Measurements from ENCODE around the gene ARF3. TPM values are rescaled to one million over a fixed set of nuclear protein-coding genes. Genes with fewer than 3 reads are reported as not detected.

The ARF3 gene
- total and polyA plus RNA-seq, 2 donors (not counting 3 experiments of a cell fraction or from before 2014, with no cell fraction given) = 149 to 172 TPM

- H3K4me3 ChIP-seq (replicated peaks in 1 of 3; ENCODE audit: insufficient read depth in 1 of 3, low read depth in 1 of 3, low read length in 3 of 3) = no peak overlapping the region
- no peak overlapping the region for H3K27ac ChIP-seq (ENCODE audit: insufficient read depth, low read depth, low read length)
- ChIA-PET POLR2A (no interaction called here), CTCF (interaction anchor here (1.3 to 8.7 kb wide), 5 partner anchors 15 to 87 kb away, joined by 3 to 92 read pairs (median 5); partner anchors contain the start of genes DDX23, FKBP11 and WNT1)
- no TSS peak for BruUV-seq (replicated peaks)
- H3K9me3 ChIP-seq (replicated peaks; ENCODE audit: control insufficient read depth, insufficient read depth, low read length) = no peaks in the 10 kb centered on the region
- no peak for FAIRE-seq
- H3K9ac ChIP-seq (replicated peaks; ENCODE audit: extremely low read depth, insufficient read depth, low read length) = no peak overlapping the region
- peaks cover 22 to 47% of the 10 kb centered on the region in 2 experiments for H3K36me3 ChIP-seq (ENCODE audit: control insufficient read depth in 2 of 2, extremely low read depth in 1 of 2, insufficient read depth in 2 of 2, low read length in 2 of 2)
- H3K4me1 ChIP-seq (ENCODE audit: control insufficient read depth, extremely low read depth, insufficient read depth, low read length) = no peaks in the 10 kb centered on the region
- no peaks in the 10 kb centered on the region for H3K9me1 ChIP-seq (replicated peaks; ENCODE audit: control insufficient read depth, extremely low read depth, insufficient read depth, low read length)
- H3K4me2 ChIP-seq (ENCODE audit: insufficient read depth, low read length) = no peak overlapping the region
- peaks cover 24% of the 10 kb centered on the region for H3K79me2 ChIP-seq (ENCODE audit: control insufficient read depth, insufficient read depth, low read length)
- peaks cover 17% of the 10 kb centered on the region for H4K20me1 ChIP-seq (replicated peaks; ENCODE audit: control insufficient read depth, extremely low read depth, insufficient read depth, low read length)
- TF ChIP-seq JUN (IDR thresholded peaks at IDR 0.05; ENCODE audit: borderline replicate concordance, insufficient read depth, insufficient read length, low read depth) (no peak), POLR2AphosphoS5 (IDR thresholded peaks at IDR 0.05; ENCODE audit: insufficient read depth, low read depth, low read length) (no peak), POLR2A (IDR thresholded peaks at IDR 0.05; ENCODE audit: low read depth, low read length) (no peak), EZH2 (IDR thresholded peaks at IDR 0.05; ENCODE audit: borderline replicate concordance, low read depth, low read length, severe bottlenecking) (no peak), FOS (IDR thresholded peaks at IDR 0.05; ENCODE audit: borderline replicate concordance, insufficient read depth, low read length) (no peak), GATA2 (IDR thresholded peaks at IDR 0.05; ENCODE audit: insufficient read depth, insufficient read length, low read depth, low read length) (no peak), MYC (IDR thresholded peaks at IDR 0.05; ENCODE audit: low read depth, low read length) (no peak)
- TF ChIP-seq, protein P1, sequence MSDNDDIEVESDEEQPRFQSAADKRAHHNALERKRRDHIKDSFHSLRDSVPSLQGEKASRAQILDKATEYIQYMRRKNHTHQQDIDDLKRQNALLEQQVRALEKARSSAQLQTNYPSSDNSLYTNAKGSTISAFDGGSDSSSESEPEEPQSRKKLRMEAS (IDR thresholded peaks at IDR 0.05; ENCODE audit: insufficient read depth, insufficient read length) = no peak
- TF ChIP-seq, protein P2, sequence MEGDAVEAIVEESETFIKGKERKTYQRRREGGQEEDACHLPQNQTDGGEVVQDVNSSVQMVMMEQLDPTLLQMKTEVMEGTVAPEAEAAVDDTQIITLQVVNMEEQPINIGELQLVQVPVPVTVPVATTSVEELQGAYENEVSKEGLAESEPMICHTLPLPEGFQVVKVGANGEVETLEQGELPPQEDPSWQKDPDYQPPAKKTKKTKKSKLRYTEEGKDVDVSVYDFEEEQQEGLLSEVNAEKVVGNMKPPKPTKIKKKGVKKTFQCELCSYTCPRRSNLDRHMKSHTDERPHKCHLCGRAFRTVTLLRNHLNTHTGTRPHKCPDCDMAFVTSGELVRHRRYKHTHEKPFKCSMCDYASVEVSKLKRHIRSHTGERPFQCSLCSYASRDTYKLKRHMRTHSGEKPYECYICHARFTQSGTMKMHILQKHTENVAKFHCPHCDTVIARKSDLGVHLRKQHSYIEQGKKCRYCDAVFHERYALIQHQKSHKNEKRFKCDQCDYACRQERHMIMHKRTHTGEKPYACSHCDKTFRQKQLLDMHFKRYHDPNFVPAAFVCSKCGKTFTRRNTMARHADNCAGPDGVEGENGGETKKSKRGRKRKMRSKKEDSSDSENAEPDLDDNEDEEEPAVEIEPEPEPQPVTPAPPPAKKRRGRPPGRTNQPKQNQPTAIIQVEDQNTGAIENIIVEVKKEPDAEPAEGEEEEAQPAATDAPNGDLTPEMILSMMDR (IDR thresholded peaks at IDR 0.05; ENCODE audit: extremely low read depth in 1 of 2, insufficient read depth in 1 of 2, low read depth in 1 of 2, low read length in 2 of 2) = no peak
- H3K27me3 ChIP-seq (ENCODE audit: control insufficient read depth in 2 of 2, insufficient read depth in 2 of 2, low read length in 2 of 2) = no peaks in the 10 kb centered on the region
- intact Hi-C loops (cut with micrococcal nuclease) = no loop called here
- dilution Hi-C loops (cut with MboI; ENCODE audit: extremely low pct_ligation_motif_present, low sequenced_read_pairs) = no loop called here
- no peak for DNase-seq (ENCODE audit: low read depth, low spot score)
- H2AFZ ChIP-seq (ENCODE audit: low read depth, low read length) = no peak overlapping the region
These were observed 17.1 kb downstream of the ARF3 start for GRCh38 chr12:48940181-48940580.

Measured in endothelial cell of umbilical vein (primary cell).